Sigmoid colon (tissue), 7 donors: ENCODE data around the gene GPR173. TPM values are rescaled to one million over a fixed set of nuclear protein-coding genes. Genes with fewer than 3 reads are reported as not detected.

Source experiments
- DNase-seq: peaks from one replicate; pipeline ENCODE4 v3.0.0-alpha.2; 2019
- H3K27ac ChIP-seq, 4 donors: fragments of 200-600 bp; sonication (generic); one replicate each; pipeline ENCODE4 v1.5.1; 2016 to 2019; ENCODE audit warnings: mild to moderate bottlenecking in 1 of 4
- H3K27me3 ChIP-seq, 3 donors: fragments of 200-600 bp; sonication (generic); one replicate each; pipeline ENCODE4 v1.5.1; 2019; ENCODE audit warnings: mild to moderate bottlenecking in 1 of 3
- H3K36me3 ChIP-seq, 4 donors: fragments of 200-600 bp; sonication (generic); one replicate each; pipeline ENCODE4 v1.5.1; 2016 to 2019
- H3K4me1 ChIP-seq, 4 donors: fragments of 200-600 bp; sonication (generic); one replicate each; pipeline ENCODE4 v1.5.1; 2017 to 2019
- H3K4me3 ChIP-seq, 4 donors: fragments of 200-600 bp; sonication (generic); one replicate each; pipeline ENCODE4 v1.5.1; 2017 to 2019; ENCODE audit warnings: mild to moderate bottlenecking in 2 of 4, moderate library complexity in 1 of 4
- H3K9me3 ChIP-seq, 4 donors: fragments of 200-600 bp in 3 of 4; sonication (generic) in 3 of 4; one replicate each; pipeline versions ENCODE4 v1.5.1 to v1.6.1; 2013 to 2019
- EP300 ChIP-seq, 4 donors: sonication (generic); formaldehyde crosslinking; IDR thresholded peaks; one replicate each; pipeline ENCODE4 v1.6.1; 2017; ENCODE audit warnings: antibody characterized with exemption in 4 of 4
- POLR2A ChIP-seq, 2 donors: fragments of 450-650 bp; IDR thresholded peaks; one replicate each; pipeline ENCODE4 v1.6.1; 2016; ENCODE audit warnings: antibody characterized with exemption in 2 of 2, mild to moderate bottlenecking in 2 of 2, moderate library complexity in 2 of 2
- POLR2AphosphoS5 ChIP-seq, 4 donors: sonication (generic); formaldehyde crosslinking; IDR thresholded peaks; one replicate each; pipeline ENCODE4 v1.6.1; 2017; ENCODE audit warnings: antibody characterized with exemption in 4 of 4
- WGBS, 2 donors: extraction: QIAGEN DNeasy Blood & Tissue Kit; methylation state at CpG; one replicate each; pipeline ENCODE4 v1.1.7; 2013; 5-methylcytosine and 5-hydroxymethylcytosine counted together
- intact Hi-C: fragments of 100-400 bp; cut with DNase I; formaldehyde crosslinking; loops from one replicate; pipeline ENCODE4 v1.15.1; 2023
- polyA plus RNA-seq, 3 donors: library from polyadenylated mRNA; stranded (reverse); fragments of 200-250 nt; gene quantifications; one replicate each; pipeline ENCODE4 v1.2.3, GENCODE V29; 2013
- total RNA-seq, 4 donors: library from RNA; depleted of rRNA; stranded (reverse); fragments of >200 nt; gene quantifications; one replicate each; pipeline ENCODE4 v1.1.0, GENCODE V29; 2016
- TF ChIP-seq, protein P1 (sequence below), 4 experiments: fragments of 450-650 bp in 3 of 4; fragments of 200-600 bp in 1 of 4; IDR thresholded peaks; one replicate each; pipeline ENCODE4 v1.5.1; 2016 to 2019; ENCODE audit warnings: antibody characterized with exemption in 4 of 4, mild to moderate bottlenecking in 3 of 4, moderate library complexity in 2 of 4
- donor health status: healthy with polysubstance abuse.
- donor health status: Bipolar disorder and iron deficiency.
- donor health status: healthy.

GPR173 gene
- total and polyA plus RNA-seq, 7 donors, result 0.23 to 5.6 (median 1.6) TPM; not detected in 1

DNA sequence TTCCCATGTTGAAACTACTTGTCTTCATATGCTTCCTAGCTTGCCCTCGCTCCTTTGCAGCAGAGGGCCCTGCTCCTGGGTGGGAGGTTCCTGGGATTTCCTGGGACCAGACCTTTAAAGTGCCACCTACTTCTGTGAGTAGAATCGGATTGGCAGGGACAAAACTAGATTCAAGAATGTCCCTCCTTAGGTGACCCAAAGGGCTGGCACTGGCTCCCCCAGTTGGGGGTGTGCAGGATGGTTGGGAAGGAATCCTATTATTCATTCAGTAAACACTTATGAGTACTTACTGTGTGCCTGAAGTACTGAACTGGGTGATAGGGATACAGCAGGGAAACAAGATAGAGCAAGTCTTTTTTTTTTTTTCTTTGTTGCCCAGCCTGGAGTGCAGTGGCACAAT lies 42.8 kb downstream of the GPR173 start:
- H3K4me3 ChIP-seq, result no peak overlapping the region
- 96 to 99% methylated on average over 2 of the region's 2 CpGs for WGBS, 2 donors
- TF ChIP-seq POLR2A (IDR thresholded peaks at IDR 0.05), result no peak
- TF ChIP-seq, protein P1, sequence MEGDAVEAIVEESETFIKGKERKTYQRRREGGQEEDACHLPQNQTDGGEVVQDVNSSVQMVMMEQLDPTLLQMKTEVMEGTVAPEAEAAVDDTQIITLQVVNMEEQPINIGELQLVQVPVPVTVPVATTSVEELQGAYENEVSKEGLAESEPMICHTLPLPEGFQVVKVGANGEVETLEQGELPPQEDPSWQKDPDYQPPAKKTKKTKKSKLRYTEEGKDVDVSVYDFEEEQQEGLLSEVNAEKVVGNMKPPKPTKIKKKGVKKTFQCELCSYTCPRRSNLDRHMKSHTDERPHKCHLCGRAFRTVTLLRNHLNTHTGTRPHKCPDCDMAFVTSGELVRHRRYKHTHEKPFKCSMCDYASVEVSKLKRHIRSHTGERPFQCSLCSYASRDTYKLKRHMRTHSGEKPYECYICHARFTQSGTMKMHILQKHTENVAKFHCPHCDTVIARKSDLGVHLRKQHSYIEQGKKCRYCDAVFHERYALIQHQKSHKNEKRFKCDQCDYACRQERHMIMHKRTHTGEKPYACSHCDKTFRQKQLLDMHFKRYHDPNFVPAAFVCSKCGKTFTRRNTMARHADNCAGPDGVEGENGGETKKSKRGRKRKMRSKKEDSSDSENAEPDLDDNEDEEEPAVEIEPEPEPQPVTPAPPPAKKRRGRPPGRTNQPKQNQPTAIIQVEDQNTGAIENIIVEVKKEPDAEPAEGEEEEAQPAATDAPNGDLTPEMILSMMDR (IDR thresholded peaks at IDR 0.05), result no peak
- no peak for TF ChIP-seq EP300 (IDR thresholded peaks at IDR 0.05)
- TF ChIP-seq POLR2AphosphoS5 (IDR thresholded peaks at IDR 0.05), result no peak
- peaks cover 0 to 29% (median 22%) of the 10 kb centered on the region in 4 donors for H3K4me1 ChIP-seq
- no peak overlapping the region for H3K27ac ChIP-seq
- intact Hi-C loops, result no loop called here
- H3K27me3 ChIP-seq, result no peaks in the 10 kb centered on the region
- peaks cover 0 to 14% (median 0%) of the 10 kb centered on the region in 4 donors for H3K36me3 ChIP-seq
- no peak for DNase-seq
- no peaks in the 10 kb centered on the region for H3K9me3 ChIP-seq

DNA sequence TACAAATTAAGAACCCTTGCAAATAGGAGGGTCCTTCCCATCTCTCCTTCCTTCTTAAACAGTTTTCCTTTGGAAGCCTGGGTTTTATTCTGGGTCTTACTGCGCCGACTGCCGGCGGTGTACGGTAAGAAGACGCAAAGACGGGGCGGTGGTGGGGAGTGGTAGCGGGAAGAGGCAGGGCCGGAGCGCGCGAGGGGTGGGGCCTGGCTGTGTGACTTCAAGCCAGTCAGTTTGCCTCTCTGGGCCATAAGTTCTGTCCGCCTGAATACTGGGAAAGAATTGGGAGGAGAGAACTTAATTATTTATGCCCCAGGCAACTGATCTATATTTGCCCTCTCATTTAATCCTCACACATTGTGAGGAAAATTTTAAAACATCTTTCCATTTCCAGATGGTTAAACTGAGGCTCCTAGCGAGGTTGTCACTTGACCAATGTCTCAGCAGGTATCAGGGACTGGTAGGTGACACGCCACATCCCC lies 44.6 kb downstream of the GPR173 start:
- peak overlapping the region; percentile 85 to 94 (median 88) for H3K27ac ChIP-seq
- H3K27me3 ChIP-seq, result no peaks in the 10 kb centered on the region
- H3K36me3 ChIP-seq, result no peaks in the 10 kb centered on the region
- DNase-seq, result peak; percentile 93
- intact Hi-C loops, result no loop called here
- TF ChIP-seq, protein P1 (IDR thresholded peaks at IDR 0.05), result peak; percentile 30 to 70 (median 40)
- TF ChIP-seq POLR2A (IDR thresholded peaks at IDR 0.05), result no peak
- WGBS, 2 donors, result 0% methylated on average over 16 of the region's 16 CpGs
- H3K9me3 ChIP-seq, result no peaks in the 10 kb centered on the region
- H3K4me1 ChIP-seq, result peaks cover 0 to 12% (median 6%) of the 10 kb centered on the region in 4 donors
- H3K4me3 ChIP-seq, result peak overlapping the region; percentile 55 to 65 (median 62)

DNA sequence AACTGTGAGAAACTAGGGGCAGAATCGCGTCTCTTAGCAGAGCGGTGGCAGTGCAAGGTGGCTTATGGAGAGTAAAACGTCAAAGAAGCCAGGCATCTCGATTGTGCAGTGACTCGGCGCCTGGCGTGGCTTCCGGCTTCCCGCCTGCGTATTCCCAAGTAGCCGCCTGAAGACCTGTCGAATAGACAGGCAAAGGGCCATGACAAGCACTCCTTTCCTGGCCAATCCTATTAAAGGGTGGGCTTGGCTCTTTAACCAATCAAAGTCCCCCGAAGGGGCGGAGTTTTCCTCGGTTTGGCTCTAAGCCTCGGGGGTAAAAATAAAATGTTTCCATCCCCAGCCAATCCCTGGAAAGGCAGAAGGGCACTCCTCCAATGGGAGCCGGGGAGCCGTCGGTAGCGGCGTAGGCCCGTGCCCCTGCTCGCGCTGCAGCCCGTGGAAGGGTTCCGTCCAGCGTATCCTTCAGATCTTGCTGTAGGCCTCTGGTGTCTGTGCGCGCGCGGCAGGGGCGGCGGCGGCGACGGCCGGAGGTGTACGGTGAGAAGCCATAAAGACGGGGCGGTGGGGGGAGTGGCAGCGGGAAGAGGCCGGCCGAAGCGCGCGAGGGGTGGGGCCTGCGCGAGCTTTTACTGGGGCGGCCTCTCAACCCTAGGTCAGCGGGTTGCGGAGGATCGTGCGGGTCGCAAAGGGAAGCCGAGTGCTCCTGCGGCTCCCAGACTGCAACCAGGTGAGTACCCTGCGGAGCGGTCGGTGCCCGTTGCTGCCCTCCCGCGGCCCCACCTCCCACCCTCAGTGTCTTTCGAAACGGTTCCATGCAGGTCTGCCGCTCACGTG lies 45.4 kb downstream of the GPR173 start, which contains the start of gene KANTR:
Gene KANTR, plus strand, starts transcription at position 395 of the 834 bp plus-strand sequence. CDS start 30,131 bp downstream, outside the sequence.
- peaks cover 0 to 12% (median 5%) of the 10 kb centered on the region in 4 donors for H3K4me1 ChIP-seq
- no peaks in the 10 kb centered on the region for H3K36me3 ChIP-seq
- peak within 1 kb of the TSS; percentile 85 to 94 (median 88) for H3K27ac ChIP-seq
- H3K27me3 ChIP-seq, result no peaks in the 10 kb centered on the region
- peak; percentile 95 for DNase-seq
- H3K4me3 ChIP-seq, result peak within 1 kb of the TSS; percentile 55 to 65 (median 62)
- TF ChIP-seq EP300 (IDR thresholded peaks at IDR 0.05), result no peak
- peak in 1 of 2 donors; percentile 61 for TF ChIP-seq POLR2A (IDR thresholded peaks at IDR 0.05)
- TF ChIP-seq POLR2AphosphoS5 (IDR thresholded peaks at IDR 0.05), result peak; percentile 80 to 91 (median 86)
- no peaks in the 10 kb centered on the region for H3K9me3 ChIP-seq
- WGBS, 2 donors, result 1% methylated on average over 67 of the region's 67 CpGs
- intact Hi-C loops, result no loop called here

DNA sequence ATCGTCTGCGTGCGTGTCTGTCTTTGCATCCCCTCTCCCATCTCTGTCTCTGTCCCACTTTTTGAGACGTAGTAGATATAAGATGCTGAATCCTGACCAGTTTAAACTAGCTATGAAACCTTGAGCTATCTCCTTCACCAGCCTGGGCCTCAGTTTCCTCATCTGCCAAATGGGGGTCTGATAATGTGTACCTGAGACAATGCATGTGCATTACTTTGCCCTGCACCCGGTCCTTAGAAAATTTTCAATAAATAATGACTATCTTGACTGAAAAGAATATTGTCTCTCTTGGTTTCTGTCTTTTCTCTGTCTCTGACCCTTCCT lies 46.0 kb downstream of the GPR173 start:
- peaks cover 0 to 12% (median 5%) of the 10 kb centered on the region in 4 donors for H3K4me1 ChIP-seq
- TF ChIP-seq, protein P1 (IDR thresholded peaks at IDR 0.05), result no peak
- no peak for TF ChIP-seq POLR2AphosphoS5 (IDR thresholded peaks at IDR 0.05)
- TF ChIP-seq EP300 (IDR thresholded peaks at IDR 0.05), result no peak
- no peak for TF ChIP-seq POLR2A (IDR thresholded peaks at IDR 0.05)
- no peak for DNase-seq
- no peaks in the 10 kb centered on the region for H3K27me3 ChIP-seq
- H3K9me3 ChIP-seq, result no peaks in the 10 kb centered on the region
- peak overlapping the region; percentile 85 to 94 (median 88) for H3K27ac ChIP-seq
- H3K36me3 ChIP-seq, result no peaks in the 10 kb centered on the region
- 1% methylated on average over 5 of the region's 5 CpGs for WGBS, 2 donors
- intact Hi-C loops, result no loop called here
- peak overlapping the region; percentile 55 to 65 (median 62) for H3K4me3 ChIP-seq

DNA sequence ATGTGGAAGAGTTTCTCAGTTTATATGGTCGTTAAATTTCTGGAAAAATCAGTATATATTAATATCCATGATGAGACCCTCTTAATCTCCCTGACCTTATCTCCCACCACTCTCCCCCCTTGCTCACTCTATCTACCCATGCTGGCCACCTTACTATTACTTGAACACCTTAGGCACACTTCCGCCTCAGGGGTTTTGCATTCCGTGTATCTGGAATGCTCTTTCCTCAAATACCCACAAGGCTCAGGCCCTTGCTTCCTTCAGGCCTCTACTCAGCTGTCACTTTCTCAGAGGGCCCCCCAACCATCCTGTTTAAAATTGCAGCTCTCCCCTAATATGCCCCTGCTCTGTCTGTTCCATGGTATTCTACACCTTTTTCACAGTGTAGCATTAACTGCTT lies 47.2 kb downstream of the GPR173 start:
- WGBS, 2 donors, result 75 to 85% methylated on average over 3 of the region's 3 CpGs
- Histone ChIP-seq H3K27me3 (no peaks in the 10 kb centered on the region), H3K9me3 (no peaks in the 10 kb centered on the region), H3K27ac (no peak overlapping the region), H3K36me3 (no peaks in the 10 kb centered on the region), H3K4me1 (peaks cover 0 to 12% (median 5%) of the 10 kb centered on the region in 4 donors), H3K4me3 (no peak overlapping the region)
- intact Hi-C loops, result no loop called here
- no peak for DNase-seq
- no peak for TF ChIP-seq POLR2AphosphoS5 (IDR thresholded peaks at IDR 0.05)
- TF ChIP-seq POLR2A (IDR thresholded peaks at IDR 0.05), result no peak
- TF ChIP-seq, protein P1 (IDR thresholded peaks at IDR 0.05), result no peak
- no peak for TF ChIP-seq EP300 (IDR thresholded peaks at IDR 0.05)
